Umbilical cord (tissue), 2 donors: ENCODE measurements around the gene PCDHGA1. TPM values are rescaled to one million over a fixed set of nuclear protein-coding genes. Genes with fewer than 3 reads are reported as not detected.

Experiments
- DNase-seq: peaks from one replicate; pipeline ENCODE4 v3.0.0-alpha.2; 2015; ENCODE audit warnings: low spot score
- total RNA-seq: library from RNA; depleted of rRNA; stranded (reverse); fragments of >200 nt; gene quantifications from one replicate; pipeline ENCODE4 v1.2.3, GENCODE V29; 2014; ENCODE audit warnings: low replicate concordance; ENCODE audit not compliant: insufficient read depth

The PCDHGA1 gene
- total RNA-seq, 1 donor from 2014 or later = 0.96 TPM

- no peak for DNase-seq
Observed at GRCh38 chr5:141490771-141491170, 160.5 kb downstream of the PCDHGA1 start.

GRCh38 chr5:141491323-141492167 lies 161.2 kb downstream of the PCDHGA1 start:
- DNase-seq = no peak

GRCh38 chr5:141492168-141492885 lies 162.0 kb downstream of the PCDHGA1 start:
- DNase-seq = no peak

DNA sequence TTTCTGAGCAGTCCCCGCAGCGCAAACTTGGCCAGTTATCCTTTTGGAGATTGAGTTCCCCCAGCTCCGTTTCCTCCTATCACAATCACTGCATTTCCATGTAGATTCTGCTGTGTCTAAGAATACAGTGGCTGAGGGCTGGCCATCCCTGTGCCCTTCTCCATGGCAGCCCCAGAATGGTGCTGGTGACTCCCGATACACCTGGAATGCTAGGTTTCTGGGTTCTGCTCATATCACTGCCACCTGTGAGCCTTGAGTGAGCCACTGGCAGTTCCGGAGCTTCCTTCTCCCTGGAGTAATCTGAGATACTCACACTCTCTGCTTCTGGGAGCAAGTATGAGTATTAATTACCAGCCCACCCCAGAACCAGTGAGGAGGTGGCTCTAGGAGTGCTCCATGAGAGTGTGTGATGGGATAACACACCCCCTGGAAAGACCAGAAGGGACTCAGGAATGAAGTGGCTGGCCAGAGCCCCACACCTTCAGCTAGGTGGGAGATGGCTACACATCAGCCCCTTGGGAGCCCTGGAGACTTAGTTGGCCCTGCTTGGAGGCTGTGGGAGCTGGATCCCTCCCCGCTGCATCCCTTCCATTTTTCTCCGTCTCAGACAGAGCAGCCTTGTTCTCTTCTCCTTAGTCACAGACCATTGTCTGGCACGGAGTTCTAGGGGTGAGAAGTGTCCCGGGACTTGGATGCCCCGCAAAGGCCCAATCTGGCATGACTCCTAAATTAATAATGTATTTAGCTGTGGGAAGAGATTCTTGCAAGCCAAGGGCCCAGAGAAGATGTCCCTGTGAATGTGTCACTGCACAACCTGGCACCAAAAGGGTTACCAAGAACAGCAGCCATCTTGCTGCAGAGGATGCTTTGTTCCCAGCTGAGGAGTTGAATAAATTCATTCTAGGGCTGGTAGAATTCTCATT lies 163.4 kb downstream of the PCDHGA1 start:
- DNase-seq = no peak

DNA sequence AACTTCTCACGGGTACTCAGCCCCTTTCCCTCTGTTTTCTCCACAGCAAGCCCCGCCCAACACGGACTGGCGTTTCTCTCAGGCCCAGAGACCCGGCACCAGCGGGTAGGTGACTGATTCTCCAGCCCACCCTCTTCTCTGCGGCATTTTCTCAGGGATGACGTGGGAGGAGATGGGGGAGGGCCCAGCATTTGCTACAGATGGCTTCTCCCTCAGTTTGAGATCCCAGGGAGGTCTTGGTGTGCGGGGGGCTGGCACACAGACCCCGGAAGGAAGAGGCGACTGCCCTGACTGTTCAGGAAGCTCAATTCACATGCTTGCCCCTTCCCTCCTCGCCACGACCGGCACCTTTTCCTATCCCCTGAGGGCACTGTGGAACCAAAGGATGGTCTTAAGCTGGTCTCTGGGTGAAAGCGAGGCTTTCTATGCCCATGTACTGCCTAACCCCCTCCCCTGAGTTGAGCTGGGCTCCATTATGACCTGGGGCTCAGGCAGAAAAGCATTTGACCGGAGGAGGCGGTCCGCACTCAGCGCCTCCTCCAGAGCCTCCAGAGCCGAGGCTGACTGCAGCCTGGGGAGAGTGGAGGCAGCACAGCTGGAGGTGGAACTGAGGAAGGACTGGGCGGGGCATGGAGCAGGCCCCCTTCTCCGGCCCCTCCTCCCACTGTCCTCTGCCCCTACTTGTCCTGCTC lies 164.6 kb downstream of the PCDHGA1 start:
- DNase-seq = no peak

- no peak for DNase-seq
Observed at GRCh38 chr5:141495453-141495811, 165.1 kb downstream of the PCDHGA1 start.

GRCh38 chr5:141496038-141496437 lies 165.7 kb downstream of the PCDHGA1 start:
- DNase-seq = peak; percentile 54

DNA sequence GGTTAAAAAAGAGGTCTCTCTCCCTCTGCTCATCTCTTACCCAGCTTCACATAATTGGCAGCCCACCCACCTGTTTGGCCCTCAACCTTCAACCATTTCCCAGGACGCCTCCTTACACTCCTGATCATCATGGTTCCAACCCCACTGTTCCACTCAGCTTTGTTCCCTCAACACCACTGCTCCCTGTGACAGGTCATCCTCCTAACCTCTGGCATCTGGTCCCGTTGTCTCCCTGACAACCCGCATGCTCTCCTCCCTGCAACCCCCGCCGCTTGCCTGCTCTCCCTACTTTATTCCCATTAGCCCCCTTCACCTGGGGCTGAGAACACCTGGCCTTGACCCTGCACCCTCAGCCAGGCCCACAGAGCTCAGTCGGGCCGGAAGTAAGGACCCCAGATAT lies 171.4 kb downstream of the PCDHGA1 start:
- no peak for DNase-seq

DNA sequence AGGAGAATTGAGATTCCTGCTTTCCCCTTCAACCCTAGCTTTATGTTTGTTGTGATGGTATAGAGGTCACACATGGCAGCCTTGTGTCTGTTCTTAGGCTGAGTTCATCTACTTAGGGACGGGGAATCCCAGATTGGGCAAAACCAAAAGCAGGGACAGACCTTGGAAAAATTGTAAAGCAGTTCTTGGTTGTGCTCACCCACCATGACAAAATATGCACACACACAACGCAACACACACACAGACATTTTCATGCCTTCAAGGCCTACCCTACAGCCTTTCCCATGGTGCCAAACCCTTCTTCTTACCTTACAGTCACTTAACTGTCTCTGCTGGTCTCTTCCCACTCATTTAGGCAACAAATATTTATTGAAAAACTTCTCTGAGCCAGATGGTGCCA lies 173.4 kb downstream of the PCDHGA1 start:
- DNase-seq = no peak

DNA sequence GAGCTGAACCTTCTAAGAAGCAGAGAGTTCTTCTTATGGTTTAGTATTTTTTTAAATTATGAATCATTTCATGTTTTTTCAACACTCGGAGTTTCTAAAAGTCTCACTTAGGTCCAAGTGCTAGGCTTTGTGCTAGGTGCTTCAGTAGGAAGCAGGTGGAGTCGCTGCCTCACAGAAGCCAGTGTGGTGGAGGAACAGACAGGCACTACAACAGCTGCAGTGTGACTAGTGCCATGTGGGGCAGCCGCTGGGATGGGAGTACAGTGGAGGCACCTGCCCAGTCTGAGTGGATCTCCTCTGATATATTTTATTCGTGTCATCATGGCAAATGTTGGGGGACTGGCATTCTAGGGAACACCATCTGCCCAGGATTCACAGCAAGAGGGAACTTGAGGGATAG lies 173.9 kb downstream of the PCDHGA1 start:
- no peak for DNase-seq

DNA sequence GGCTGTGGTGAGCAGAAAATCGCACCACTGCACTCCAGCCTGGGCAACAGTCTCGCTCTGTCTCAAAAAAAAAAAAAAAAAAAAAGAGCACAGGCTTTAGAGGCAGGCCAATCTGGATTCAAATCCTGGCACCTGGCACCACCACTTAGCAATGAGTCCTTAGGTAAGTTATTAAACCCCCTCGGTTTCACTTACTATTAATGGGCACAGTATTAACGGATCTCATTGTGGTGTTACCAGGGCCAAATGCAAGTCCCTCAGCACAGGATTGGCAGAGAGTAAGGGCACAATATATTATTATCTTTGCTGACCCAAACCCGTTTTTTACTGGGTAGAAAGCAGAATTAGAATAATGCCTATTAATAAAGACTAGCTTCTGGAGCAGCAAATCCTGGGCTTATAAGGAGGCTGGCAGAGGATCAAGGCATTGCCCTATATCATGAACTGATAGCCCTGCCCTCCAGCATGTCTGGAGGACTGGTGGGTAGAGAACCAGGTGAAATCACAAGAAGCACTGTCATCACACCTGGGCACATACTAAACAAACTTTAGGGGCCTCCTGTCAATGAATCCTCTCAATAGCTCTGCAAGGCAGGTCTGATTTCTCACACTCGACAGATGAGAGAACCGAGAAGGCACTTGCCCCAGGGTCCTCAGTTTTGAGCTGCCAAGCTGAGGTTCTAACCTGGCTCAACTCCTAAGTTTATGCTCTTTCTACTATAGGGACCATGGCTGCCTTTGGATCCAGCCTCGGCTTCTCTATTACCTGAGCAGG lies 176.3 kb downstream of the PCDHGA1 start:
- DNase-seq = no peak

DNA sequence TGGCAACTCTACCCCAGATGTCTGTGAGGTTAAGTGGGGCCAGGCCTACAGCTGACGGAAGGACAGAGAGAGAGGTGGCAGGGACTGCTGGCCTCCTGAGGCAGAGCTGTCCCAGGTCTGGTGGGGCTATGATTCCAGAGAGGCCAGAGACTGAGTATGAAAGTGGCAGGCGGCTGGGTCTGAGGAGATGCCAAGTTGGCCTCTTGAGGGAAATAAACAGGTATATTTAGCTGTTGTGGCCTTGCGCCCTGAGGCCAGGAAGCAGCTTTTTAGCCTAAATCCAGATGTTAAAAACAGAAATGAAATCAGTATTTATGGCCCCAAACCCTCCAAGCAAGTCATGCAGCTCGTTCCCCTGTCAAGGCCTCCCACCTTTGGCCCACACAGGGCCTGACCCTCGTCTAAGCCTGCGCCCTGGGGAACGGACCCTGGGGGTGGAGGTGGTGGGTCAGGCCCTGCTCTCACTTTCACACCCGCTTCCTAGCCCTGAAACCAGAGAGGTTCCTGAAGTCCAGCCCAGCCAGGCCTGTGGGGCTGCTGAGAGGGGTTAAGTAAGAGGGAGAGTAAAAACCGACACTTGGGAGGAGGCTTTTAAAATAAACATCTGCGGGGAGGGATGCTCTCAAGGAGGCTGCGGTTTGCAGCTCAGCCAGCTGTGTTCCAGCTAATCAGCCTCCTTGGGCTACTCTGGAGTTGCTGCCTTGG lies 177.2 kb downstream of the PCDHGA1 start:
- peak; percentile 83 for DNase-seq

DNA sequence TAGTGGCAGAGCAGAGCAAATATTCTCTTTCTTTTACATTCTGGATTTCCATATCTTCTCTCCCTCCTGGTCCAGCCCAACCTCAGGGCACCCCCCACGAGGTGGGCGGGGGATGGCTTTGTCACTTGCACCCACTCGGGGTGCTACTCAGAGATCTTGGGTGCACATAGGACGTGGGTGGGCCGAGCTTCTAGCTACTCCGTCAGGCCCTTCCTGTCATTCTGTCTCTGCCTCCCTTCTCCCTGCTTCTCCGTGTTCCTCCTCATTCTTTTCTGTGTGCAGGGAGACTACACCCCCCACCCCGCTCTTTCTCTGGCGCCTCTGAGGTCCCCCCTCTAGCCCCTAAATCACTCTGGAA lies 178.1 kb downstream of the PCDHGA1 start:
- DNase-seq = no peak

DNA sequence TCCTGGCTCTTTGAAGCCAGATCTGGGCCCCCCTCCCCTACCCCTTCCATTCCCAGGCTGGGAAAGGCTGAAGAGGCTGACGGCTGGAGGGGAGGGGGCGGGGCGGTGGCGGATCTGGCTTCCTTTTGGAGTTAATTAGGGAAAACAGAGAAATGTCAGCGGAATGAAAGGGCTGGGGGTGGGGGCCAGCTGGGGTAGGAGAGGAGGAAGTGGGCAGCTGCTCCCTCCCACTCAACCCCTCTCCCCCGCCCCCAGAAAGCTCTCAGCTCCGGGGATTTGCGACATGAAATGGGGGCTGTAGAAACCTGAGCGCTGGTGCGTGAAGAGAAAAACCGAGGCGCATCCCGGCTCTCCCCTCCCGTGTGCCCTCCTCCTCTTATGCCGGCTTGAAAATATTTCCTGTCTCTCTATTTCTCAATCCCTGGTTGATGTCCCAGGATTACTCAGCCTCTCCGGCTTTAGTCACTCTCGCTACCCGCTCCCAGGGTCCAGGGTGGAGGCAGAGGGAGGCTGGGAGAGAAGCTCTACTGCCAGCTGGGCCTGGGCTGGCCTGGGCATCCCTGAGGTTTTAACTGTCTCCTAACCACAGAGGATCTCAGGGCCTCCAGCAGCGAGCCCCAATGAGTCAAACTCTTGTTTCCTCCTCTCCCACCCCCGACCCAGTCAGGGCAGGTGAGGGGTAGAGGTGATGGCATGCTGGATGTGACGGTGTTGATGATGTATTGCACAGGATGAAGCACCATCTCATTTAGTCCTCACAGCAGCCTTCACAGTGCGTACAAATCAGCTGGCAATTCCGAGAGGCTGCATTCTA lies 178.7 kb downstream of the PCDHGA1 start:
- DNase-seq = peak; percentile 97

GRCh38 chr5:141510160-141510559 lies 179.8 kb downstream of the PCDHGA1 start:
- DNase-seq = no peak

DNA sequence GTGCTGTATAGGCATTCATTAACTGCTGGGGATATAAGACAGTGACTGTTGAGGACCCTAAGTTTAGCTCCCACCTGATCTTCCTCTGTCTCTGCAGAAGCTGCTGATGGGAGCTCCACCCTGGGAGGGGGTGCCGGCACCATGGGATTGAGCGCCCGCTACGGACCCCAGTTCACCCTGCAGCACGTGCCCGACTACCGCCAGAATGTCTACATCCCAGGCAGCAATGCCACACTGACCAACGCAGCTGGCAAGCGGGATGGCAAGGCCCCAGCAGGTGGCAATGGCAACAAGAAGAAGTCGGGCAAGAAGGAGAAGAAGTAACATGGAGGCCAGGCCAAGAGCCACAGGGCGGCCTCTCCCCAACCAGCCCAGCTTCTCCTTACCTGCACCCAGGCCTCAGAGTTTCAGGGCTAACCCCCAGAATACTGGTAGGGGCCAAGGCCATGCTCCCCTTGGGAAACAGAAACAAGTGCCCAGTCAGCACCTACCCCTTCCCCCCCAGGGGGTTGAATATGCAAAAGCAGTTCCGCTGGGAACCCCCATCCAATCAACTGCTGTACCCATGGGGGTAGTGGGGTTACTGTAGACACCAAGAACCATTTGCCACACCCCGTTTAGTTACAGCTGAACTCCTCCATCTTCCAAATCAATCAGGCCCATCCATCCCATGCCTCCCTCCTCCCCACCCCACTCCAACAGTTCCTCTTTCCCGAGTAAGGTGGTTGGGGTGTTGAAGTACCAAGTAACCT lies 180.7 kb downstream of the PCDHGA1 start:
- DNase-seq = no peak

- DNase-seq = no peak
Observed at GRCh38 chr5:141511771-141512325, 181.5 kb downstream of the PCDHGA1 start.

- DNase-seq = peak; percentile 79
Observed at GRCh38 chr5:141512390-141512910, 182.1 kb downstream of the PCDHGA1 start.
